ENCODE results near the gene SYCP2. TPM values are rescaled to one million over a fixed set of nuclear protein-coding genes. Genes with fewer than 3 reads are reported as not detected.

The SYCP2 gene
- total RNA-seq, 1 donor from 2014 or later = 1.6 TPM

- Mint-ChIP-seq H3K27me3 (peaks cover 54% of the 10 kb centered on the region), H3K9me3 (no peaks in the 10 kb centered on the region), H3K4me1 (ENCODE audit: unreplicated experiment) (peaks cover 16% of the 10 kb centered on the region), H3K4me3 (no peak overlapping the region), H3K36me3 (no peaks in the 10 kb centered on the region), H3K27ac (no peak overlapping the region)
- no peak for TF ChIP-seq CTCF (conservative IDR thresholded peaks at IDR 0.05)
- DNase-seq (ENCODE audit: extremely low spot score, unreplicated experiment) = no peak
These were observed 101.5 kb downstream of the SYCP2 start for GRCh38 chr20:59831916-59832270.

- peaks cover 55% of the 10 kb centered on the region for H3K27me3 Mint-ChIP-seq
- DNase-seq (ENCODE audit: extremely low spot score, unreplicated experiment) = no peak
- peak overlapping the region; percentile 64 for H3K27ac Mint-ChIP-seq
- no peak overlapping the region for H3K4me3 Mint-ChIP-seq
- H3K9me3 Mint-ChIP-seq = no peaks in the 10 kb centered on the region
- peaks cover 18% of the 10 kb centered on the region for H3K4me1 Mint-ChIP-seq (ENCODE audit: unreplicated experiment)
- no peaks in the 10 kb centered on the region for H3K36me3 Mint-ChIP-seq
- TF ChIP-seq CTCF (conservative IDR thresholded peaks at IDR 0.05) = no peak
These were observed 102.2 kb downstream of the SYCP2 start for GRCh38 chr20:59831024-59831915.

GRCh38 chr20:59830665-59831023 is 102.8 kb downstream of the SYCP2 start:
- Mint-ChIP-seq H3K4me1 (ENCODE audit: unreplicated experiment) (peaks cover 12% of the 10 kb centered on the region), H3K27me3 (peaks cover 49% of the 10 kb centered on the region), H3K36me3 (no peaks in the 10 kb centered on the region), H3K4me3 (no peak overlapping the region), H3K9me3 (no peaks in the 10 kb centered on the region), H3K27ac (peak overlapping the region; percentile 64)
- no peak for TF ChIP-seq CTCF (conservative IDR thresholded peaks at IDR 0.05)
- no peak for DNase-seq (ENCODE audit: extremely low spot score, unreplicated experiment)

- DNase-seq (ENCODE audit: extremely low spot score, unreplicated experiment) = no peak
- no peak overlapping the region for H3K4me3 Mint-ChIP-seq
- H3K27me3 Mint-ChIP-seq = peaks cover 48% of the 10 kb centered on the region
- peak overlapping the region; percentile 0 for H3K27ac Mint-ChIP-seq
- no peak for TF ChIP-seq CTCF (conservative IDR thresholded peaks at IDR 0.05)
- H3K4me1 Mint-ChIP-seq (ENCODE audit: unreplicated experiment) = peaks cover 7% of the 10 kb centered on the region
- no peaks in the 10 kb centered on the region for H3K36me3 Mint-ChIP-seq
- no peaks in the 10 kb centered on the region for H3K9me3 Mint-ChIP-seq
These were observed 103.4 kb downstream of the SYCP2 start for GRCh38 chr20:59829786-59830664.

GRCh38 chr20:59829054-59829785 is 104.2 kb downstream of the SYCP2 start:
- Mint-ChIP-seq H3K4me3 (no peak overlapping the region), H3K4me1 (ENCODE audit: unreplicated experiment) (peaks cover 5% of the 10 kb centered on the region), H3K27ac (no peak overlapping the region), H3K36me3 (no peaks in the 10 kb centered on the region), H3K27me3 (peaks cover 40% of the 10 kb centered on the region), H3K9me3 (no peaks in the 10 kb centered on the region)
- no peak for TF ChIP-seq CTCF (conservative IDR thresholded peaks at IDR 0.05)
- no peak for DNase-seq (ENCODE audit: extremely low spot score, unreplicated experiment)
